Stimulated activated CD8-positive, alpha-beta memory T cell treated with anti-CD3 and anti-CD28 coated beads, Interleukin-12 subunit alpha, Interleukin-12 subunit beta, amount 100 ng/mL, for 24 hours (primary cell): Measurements from ENCODE around the gene SYNE2.
"Not testable (repeated sequence)": the region's sequence is repeated elsewhere in the genome, so short reads cannot be mapped to it uniquely, and the experiment has no call there.

Experiments
- DNase-seq: peaks from one replicate; pipeline ENCODE4 v3.0.0-alpha.2; 2020; ENCODE audit errors: extremely low read depth

Gene SYNE2

GRCh38 chr14:64118403-64118742 lies 265.6 kb downstream of the SYNE2 start:
- not testable (repeated sequence) for DNase-seq

GRCh38 chr14:64118892-64119291 lies 266.1 kb downstream of the SYNE2 start:
- no peak for DNase-seq

- no peak for DNase-seq
These were observed 266.7 kb downstream of the SYNE2 start for GRCh38 chr14:64119500-64119899.

- no peak for DNase-seq
These were observed 267.2 kb downstream of the SYNE2 start for GRCh38 chr14:64119980-64120379.

GRCh38 chr14:64123241-64123822 lies 270.5 kb downstream of the SYNE2 start:
- DNase-seq, result no peak

GRCh38 chr14:64125270-64125669 lies 272.5 kb downstream of the SYNE2 start:
- DNase-seq, result no peak

- no peak for DNase-seq
These were observed 273.7 kb downstream of the SYNE2 start for GRCh38 chr14:64126548-64126947.

- no peak for DNase-seq
These were observed 285.0 kb downstream of the SYNE2 start for GRCh38 chr14:64137657-64138290.

- DNase-seq, result no peak
These were observed 294.5 kb downstream of the SYNE2 start for GRCh38 chr14:64147126-64147790.

GRCh38 chr14:64149921-64150320 lies 297.1 kb downstream of the SYNE2 start:
- no peak for DNase-seq

- no peak for DNase-seq
These were observed 305.8 kb downstream of the SYNE2 start for GRCh38 chr14:64158608-64159007.

GRCh38 chr14:64159588-64159987 lies 306.8 kb downstream of the SYNE2 start:
- DNase-seq, result no peak

GRCh38 chr14:64170181-64170580 lies 317.4 kb downstream of the SYNE2 start:
- DNase-seq, result no peak

GRCh38 chr14:64174922-64175782 lies 322.3 kb downstream of the SYNE2 start:
- no peak for DNase-seq

- DNase-seq, result no peak
These were observed 323.5 kb downstream of the SYNE2 start for GRCh38 chr14:64176330-64176729.

GRCh38 chr14:64178814-64179213 lies 326.0 kb downstream of the SYNE2 start:
- no peak for DNase-seq

GRCh38 chr14:64182908-64183307 lies 330.1 kb downstream of the SYNE2 start:
- DNase-seq, result not testable (repeated sequence)

GRCh38 chr14:64184103-64184729 lies 331.4 kb downstream of the SYNE2 start:
- DNase-seq, result no peak

- no peak for DNase-seq
These were observed 332.4 kb downstream of the SYNE2 start for GRCh38 chr14:64185184-64185583.

GRCh38 chr14:64186231-64187129 lies 333.7 kb downstream of the SYNE2 start:
- DNase-seq, result no peak

GRCh38 chr14:64187331-64187730 lies 334.5 kb downstream of the SYNE2 start:
- no peak for DNase-seq
